Skeletal muscle tissue (tissue), 4 donors: ENCODE data around the gene MYCBP. TPM values are rescaled to one million over a fixed set of nuclear protein-coding genes. Genes with fewer than 3 reads are reported as not detected.

Source experiments
- H3K27ac ChIP-seq: one replicate; pipeline ENCODE4 v1.7.0; 2013; ENCODE audit warnings: mild to moderate bottlenecking, low read depth, low read length, inconsistent platforms
- H3K27me3 ChIP-seq, 3 donors: one replicate each; pipeline ENCODE4 v1.7.0; 2013; ENCODE audit warnings: low read length in 3 of 3; ENCODE audit not compliant: control insufficient read depth in 3 of 3, insufficient read depth in 3 of 3
- H3K36me3 ChIP-seq, 3 donors: one replicate each; pipeline ENCODE4 v1.7.0; 2013; ENCODE audit warnings: low read length in 3 of 3; ENCODE audit not compliant: control insufficient read depth in 3 of 3, insufficient read depth in 3 of 3
- H3K4me1 ChIP-seq, 3 donors: one replicate each; pipeline ENCODE4 v1.7.0; 2013; ENCODE audit warnings: low read length in 3 of 3, mild to moderate bottlenecking in 3 of 3; ENCODE audit not compliant: control insufficient read depth in 3 of 3, insufficient read depth in 3 of 3
- H3K4me3 ChIP-seq, 3 donors: one replicate each; pipeline ENCODE4 v1.7.0; 2013; ENCODE audit warnings: low read length in 3 of 3
- H3K9ac ChIP-seq, 3 donors: one replicate each; pipeline ENCODE4 v1.7.0; 2013; ENCODE audit warnings: low read length in 3 of 3, mild to moderate bottlenecking in 3 of 3, moderate library complexity in 2 of 3, low read depth in 1 of 3
- H3K9me3 ChIP-seq, 3 donors: one replicate each; pipeline ENCODE4 v1.7.0; 2013; ENCODE audit warnings: low read length in 3 of 3; ENCODE audit not compliant: control insufficient read depth in 3 of 3
- total RNA-seq: library from RNA; depleted of rRNA; stranded (reverse); fragments of >200 nt; gene quantifications from one replicate; pipeline ENCODE4 v1.2.3, GENCODE V29; 2014
- donor health status: Osteomylitis.

MYCBP gene
- total RNA-seq, 1 donor from 2014 or later, result 10.4 TPM

- no peaks in the 10 kb centered on the region for H3K4me1 ChIP-seq
- H3K27ac ChIP-seq, result no peak overlapping the region
- H3K4me3 ChIP-seq, result no peak overlapping the region
- H3K9me3 ChIP-seq, result no peaks in the 10 kb centered on the region
- H3K9ac ChIP-seq, result no peak overlapping the region
- H3K27me3 ChIP-seq, result peaks cover 10 to 25% (median 17%) of the 10 kb centered on the region in 3 donors
- no peaks in the 10 kb centered on the region for H3K36me3 ChIP-seq
These were observed 45.8 kb downstream of the MYCBP start for GRCh38 chr1:38827318-38827717.

DNA sequence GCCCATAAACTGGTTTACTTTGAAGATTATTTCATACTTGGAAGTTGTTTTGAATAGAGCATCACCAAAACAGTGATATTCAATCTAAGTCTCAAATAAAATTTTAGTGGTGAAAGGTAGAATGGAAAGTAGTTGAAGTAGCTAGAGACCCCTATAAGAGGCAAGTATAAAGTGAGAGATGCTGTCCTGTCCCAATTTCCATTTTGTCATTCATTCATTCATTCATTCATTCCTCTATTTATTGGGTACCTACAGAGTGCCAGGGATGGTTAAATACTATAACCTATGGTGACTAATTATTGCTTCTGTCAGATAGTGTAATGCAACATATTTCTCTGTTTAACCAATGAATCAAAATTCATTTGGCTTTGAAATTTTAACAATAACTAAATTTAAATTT lies 46.3 kb downstream of the MYCBP start:
- Histone ChIP-seq H3K4me1 (no peaks in the 10 kb centered on the region), H3K4me3 (no peak overlapping the region), H3K27ac (no peak overlapping the region), H3K9me3 (no peaks in the 10 kb centered on the region), H3K9ac (no peak overlapping the region), H3K36me3 (no peaks in the 10 kb centered on the region), H3K27me3 (peaks cover 10 to 29% (median 16%) of the 10 kb centered on the region in 3 donors)

- Histone ChIP-seq H3K9ac (no peak overlapping the region), H3K4me3 (no peak overlapping the region), H3K9me3 (no peaks in the 10 kb centered on the region), H3K36me3 (no peaks in the 10 kb centered on the region), H3K27ac (no peak overlapping the region), H3K27me3 (peaks cover 10 to 29% (median 14%) of the 10 kb centered on the region in 3 donors), H3K4me1 (no peaks in the 10 kb centered on the region)
These were observed 46.9 kb downstream of the MYCBP start for GRCh38 chr1:38826262-38826661.

- no peak overlapping the region for H3K4me3 ChIP-seq
- no peak overlapping the region for H3K27ac ChIP-seq
- H3K27me3 ChIP-seq, result peaks cover 43 to 64% (median 44%) of the 10 kb centered on the region in 3 donors
- H3K9me3 ChIP-seq, result no peaks in the 10 kb centered on the region
- no peak overlapping the region for H3K9ac ChIP-seq
- peaks cover 0 to 7% (median 0%) of the 10 kb centered on the region in 3 donors for H3K4me1 ChIP-seq
- no peaks in the 10 kb centered on the region for H3K36me3 ChIP-seq
These were observed 52.3 kb downstream of the MYCBP start for GRCh38 chr1:38820860-38821259.

DNA sequence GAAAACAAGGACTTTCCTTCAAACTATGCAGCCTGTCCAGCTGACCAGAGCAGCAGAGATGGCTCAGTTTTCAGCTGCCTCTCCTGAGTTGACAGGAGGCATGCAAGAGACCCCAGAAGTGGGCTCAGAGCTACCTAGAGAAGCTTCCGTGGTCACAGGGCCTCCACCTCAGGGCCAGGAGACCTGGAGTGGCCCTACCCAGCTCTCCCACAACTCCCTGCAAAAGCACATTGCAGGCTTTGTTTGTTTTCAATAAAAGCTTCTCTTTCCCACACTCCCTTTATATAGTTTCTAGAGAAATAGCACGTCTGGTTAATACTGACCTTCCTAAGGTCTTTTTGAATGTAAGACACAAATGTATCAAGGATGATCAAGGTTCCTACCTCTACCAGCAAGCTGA lies 53.6 kb downstream of the MYCBP start:
- no peaks in the 10 kb centered on the region for H3K36me3 ChIP-seq
- H3K27me3 ChIP-seq, result peaks cover 46 to 60% (median 47%) of the 10 kb centered on the region in 3 donors

DNA sequence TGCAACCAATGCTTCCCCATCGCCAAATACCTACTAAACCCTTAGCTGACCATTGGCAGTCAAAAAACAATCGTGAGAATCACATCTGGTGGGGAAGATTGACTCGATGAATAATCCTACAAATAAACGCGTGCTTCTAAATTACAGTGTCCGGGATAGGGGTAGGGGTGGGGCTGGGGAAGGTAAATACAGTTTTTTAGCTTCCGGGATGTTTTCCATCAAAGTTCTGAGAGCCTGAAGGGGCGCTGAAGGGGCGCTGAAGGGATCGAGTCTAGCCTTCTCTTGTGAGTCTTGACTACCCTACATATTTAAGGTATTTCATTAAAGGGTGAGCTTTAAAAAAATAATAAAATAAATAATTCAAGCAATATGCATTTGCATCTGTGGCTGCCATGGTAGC lies 54.1 kb downstream of the MYCBP start:
- Histone ChIP-seq H3K4me3 (no peak overlapping the region), H3K36me3 (no peaks in the 10 kb centered on the region), H3K4me1 (peaks cover 0 to 7% (median 0%) of the 10 kb centered on the region in 3 donors), H3K27me3 (peaks cover 51 to 60% (median 52%) of the 10 kb centered on the region in 3 donors), H3K9me3 (peaks cover 0 to 3% (median 0%) of the 10 kb centered on the region in 3 donors), H3K9ac (no peak overlapping the region), H3K27ac (no peak overlapping the region)

More for the DNA sequence above, 53.6 kb downstream of the MYCBP start:
- no peak overlapping the region for H3K27ac ChIP-seq
- no peak overlapping the region for H3K9ac ChIP-seq
- H3K9me3 ChIP-seq, result no peaks in the 10 kb centered on the region
- peaks cover 0 to 7% (median 0%) of the 10 kb centered on the region in 3 donors for H3K4me1 ChIP-seq
- no peak overlapping the region for H3K4me3 ChIP-seq

DNA sequence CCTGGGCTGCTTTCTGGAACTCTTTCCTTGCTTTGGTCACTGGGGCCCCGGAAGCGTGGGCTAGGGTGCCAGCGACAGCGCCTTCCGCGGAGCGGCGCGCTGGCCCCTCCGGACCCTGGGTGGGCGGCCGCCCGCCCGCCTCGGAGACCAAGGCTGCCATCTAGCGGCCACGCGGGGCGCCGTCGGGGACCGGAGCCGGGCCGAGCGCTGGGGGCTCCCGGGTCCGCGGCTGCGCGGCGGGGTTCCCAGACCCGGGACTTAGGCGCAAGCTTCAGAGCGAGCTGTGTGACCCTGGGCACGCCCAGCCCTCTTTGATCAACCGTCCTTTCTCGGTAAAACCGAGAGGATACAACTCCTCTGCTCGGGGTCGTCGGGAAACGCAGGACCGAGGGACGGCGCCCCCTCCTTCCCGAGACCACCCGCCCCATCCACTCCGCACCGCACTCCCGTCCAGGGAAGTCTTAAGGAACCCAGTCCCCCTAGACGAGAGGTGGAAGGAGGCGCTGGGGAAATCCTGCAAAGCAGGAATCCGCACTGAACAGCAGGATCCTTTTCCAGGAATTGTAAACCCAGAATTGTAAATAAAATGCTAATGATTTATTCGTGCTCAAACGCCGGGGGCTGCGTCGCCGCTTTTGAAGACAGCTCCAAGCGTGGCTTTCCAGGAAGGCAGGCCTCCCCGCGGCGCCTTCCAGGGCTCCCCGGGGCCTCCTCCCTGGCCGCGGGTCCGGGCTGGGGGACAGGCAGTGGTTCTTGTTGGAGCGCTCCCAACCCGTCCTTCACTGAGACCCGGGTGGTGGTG lies 54.8 kb downstream of the MYCBP start:
- Histone ChIP-seq H3K9me3 (peaks cover 0 to 3% (median 0%) of the 10 kb centered on the region in 3 donors), H3K36me3 (no peaks in the 10 kb centered on the region), H3K27ac (no peak overlapping the region), H3K4me3 (no peak overlapping the region), H3K9ac (no peak overlapping the region), H3K4me1 (peaks cover 0 to 7% (median 0%) of the 10 kb centered on the region in 3 donors), H3K27me3 (peaks cover 58 to 66% (median 59%) of the 10 kb centered on the region in 3 donors)

DNA sequence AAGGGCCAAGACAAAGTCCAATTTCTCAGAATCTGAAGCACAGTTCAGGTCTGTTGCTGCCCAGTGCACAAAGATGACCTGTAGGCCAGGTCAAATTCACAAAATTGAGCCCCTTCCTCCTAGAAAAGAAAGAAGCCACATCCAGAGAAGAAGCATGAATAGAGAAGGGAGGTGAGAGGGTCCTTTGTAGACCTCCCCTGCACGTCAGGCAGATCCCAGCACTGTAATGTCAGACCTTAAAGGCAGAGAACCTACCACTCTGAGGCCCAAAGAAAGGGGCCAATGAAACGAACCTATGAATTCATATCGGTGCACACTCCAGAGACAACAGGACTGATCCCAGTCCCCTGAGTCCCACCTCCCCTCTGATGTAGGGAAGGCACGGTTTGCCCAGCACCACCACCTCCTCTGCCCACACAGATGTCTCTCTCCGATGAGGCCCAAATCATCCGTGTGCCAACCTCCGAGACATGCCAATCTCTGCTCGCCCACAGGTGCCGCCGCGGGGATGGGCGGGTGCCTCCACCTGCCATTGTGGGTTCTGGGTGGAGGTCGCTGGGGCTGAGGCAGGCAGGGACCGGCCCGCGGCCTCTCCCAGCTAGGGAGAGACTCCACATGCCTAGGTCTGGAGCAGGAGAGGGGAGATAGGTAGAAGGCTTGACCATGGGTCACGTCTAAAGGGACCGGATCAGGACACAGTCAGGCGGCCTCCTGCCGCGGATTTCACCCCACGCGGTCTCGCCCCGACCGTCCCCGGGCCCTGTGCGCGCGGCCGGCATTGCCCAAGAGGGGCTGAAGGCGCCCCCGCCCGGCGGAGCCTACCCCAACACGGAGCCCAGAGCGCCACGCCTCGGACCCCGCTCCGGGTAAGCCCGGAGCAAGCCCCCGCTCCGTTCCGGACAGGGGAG lies 55.6 kb downstream of the MYCBP start:
- no peaks in the 10 kb centered on the region for H3K36me3 ChIP-seq
- H3K4me1 ChIP-seq, result peaks cover 0 to 7% (median 0%) of the 10 kb centered on the region in 3 donors
- H3K4me3 ChIP-seq, result no peak overlapping the region
- H3K9me3 ChIP-seq, result peaks cover 0 to 3% (median 0%) of the 10 kb centered on the region in 3 donors
- no peak overlapping the region for H3K9ac ChIP-seq
- peaks cover 54 to 66% (median 58%) of the 10 kb centered on the region in 3 donors for H3K27me3 ChIP-seq
- H3K27ac ChIP-seq, result no peak overlapping the region

DNA sequence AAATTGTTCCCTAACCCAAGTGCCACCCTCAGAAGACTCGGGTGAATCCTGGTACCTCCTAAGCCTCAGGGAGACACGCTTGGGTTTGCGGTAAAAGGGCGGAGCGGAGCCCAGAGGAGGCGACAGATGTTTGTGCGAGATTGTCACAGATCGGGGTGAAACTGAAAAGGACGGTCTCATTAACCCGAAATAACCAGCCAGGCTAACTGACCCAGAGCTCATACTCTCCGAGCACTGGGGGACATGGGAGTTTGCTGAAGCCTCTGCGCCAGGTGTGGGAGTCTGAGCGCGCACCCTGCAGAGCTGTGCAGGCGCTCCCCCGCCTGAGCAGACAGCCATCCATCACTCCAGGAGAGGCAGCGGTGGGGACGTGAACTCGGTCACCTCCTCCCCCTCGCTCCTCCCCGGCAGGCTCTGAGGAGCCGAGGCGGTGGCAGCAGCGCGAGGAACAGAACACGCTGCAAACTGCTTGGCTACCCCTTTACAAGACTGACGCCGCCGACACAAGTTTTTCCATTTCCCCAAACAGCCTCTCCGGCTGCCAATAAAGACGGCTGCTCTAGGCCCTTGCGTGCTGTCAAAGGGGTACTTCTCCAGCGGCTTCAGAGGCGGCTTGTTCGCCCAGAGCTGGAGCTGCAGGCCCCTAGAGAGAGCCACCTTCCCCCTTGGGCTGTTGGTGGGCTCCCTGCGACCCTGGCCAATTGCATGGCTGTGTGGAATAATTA lies 57.1 kb downstream of the MYCBP start:
- Histone ChIP-seq H3K27me3 (peaks cover 61 to 65% (median 65%) of the 10 kb centered on the region in 3 donors), H3K4me3 (no peak overlapping the region), H3K9me3 (peaks cover 0 to 3% (median 0%) of the 10 kb centered on the region in 3 donors), H3K27ac (no peak overlapping the region), H3K4me1 (peaks cover 0 to 7% (median 0%) of the 10 kb centered on the region in 3 donors), H3K36me3 (no peaks in the 10 kb centered on the region), H3K9ac (no peak overlapping the region)
